ENCODE measurements around the gene MTM1. TPM values are rescaled to one million over a fixed set of nuclear protein-coding genes. Genes with fewer than 3 reads are reported as not detected.

The MTM1 gene
- total and polyA plus RNA-seq, 2 donors (not counting 1 experiment from before 2014, with no cell fraction given): 8.7 to 29.8 TPM

- no peaks in the 10 kb centered on the region for H3K27me3 Mint-ChIP-seq
- ATAC-seq (ENCODE audit: low read depth) (no peak), DNase-seq (no peak)
- H3K4me1 Mint-ChIP-seq: peaks cover 88% of the 10 kb centered on the region
- Histone ChIP-seq H3K9ac (ENCODE audit: low read length) (no peak overlapping the region), H2AFZ (ENCODE audit: insufficient read depth, low read depth, low read length, poor library complexity, severe bottlenecking) (no peak overlapping the region), H3K4me3 (ENCODE audit: control extremely low read depth in 1 of 5, extremely low read depth in 1 of 5, insufficient read depth in 1 of 5, low read depth in 2 of 5, low read length in 4 of 5) (no peak overlapping the region), H4K20me1 (ENCODE audit: control insufficient read depth, insufficient read depth, low read length, poor library complexity, severe bottlenecking) (peaks cover 12% of the 10 kb centered on the region), H3K4me1 (ENCODE audit: control insufficient read depth in 2 of 2, insufficient read depth in 2 of 2, low read length in 2 of 2) (peaks cover 71 to 79% of the 10 kb centered on the region in 2 donors), H3K27me3 (replicated peaks in 1 of 4; ENCODE audit: control extremely low read depth in 1 of 4, control insufficient read depth in 3 of 4, insufficient read depth in 4 of 4, low read length in 3 of 4) (no peaks in the 10 kb centered on the region), H3K36me3 (replicated peaks in 1 of 2; ENCODE audit: control extremely low read depth in 1 of 2, control insufficient read depth in 1 of 2, extremely low read depth in 1 of 2, insufficient read depth in 2 of 2, low read length in 1 of 2) (no peaks in the 10 kb centered on the region), H3K27ac (ENCODE audit: low read length in 2 of 2) (peak overlapping the region; percentile 2 to 84), H3K4me2 (replicated peaks; ENCODE audit: low read depth, low read length, poor library complexity, severe bottlenecking) (peak overlapping the region; percentile 35), H3K79me2 (ENCODE audit: control insufficient read depth, insufficient read depth, low read length) (peaks cover 79% of the 10 kb centered on the region), H3K9me3 (ENCODE audit: control extremely low read depth in 1 of 3, control insufficient read depth in 2 of 3, insufficient read depth in 1 of 3, low read length in 2 of 3) (peaks cover 0 to 2% (median 0%) of the 10 kb centered on the region in 3 donors)
- 74% methylated on average over 3 of the region's 4 CpGs for WGBS (ENCODE audit: insufficient coverage)
- H3K4me3 Mint-ChIP-seq: peak overlapping the region; percentile 51
- ChIA-PET POLR2A (no interaction called here), CTCF (interaction anchor here (1.9 kb wide), 1 partner anchor 13 kb away, joined by 7 read pairs; no protein-coding TSS in a partner anchor)
- H3K27ac Mint-ChIP-seq: peak overlapping the region; percentile 87
- no peaks in the 10 kb centered on the region for H3K9me3 Mint-ChIP-seq (ENCODE audit: insufficient read depth)
- intact Hi-C loops (cut with micrococcal nuclease): loop anchor here (2.0 to 5.0 kb wide), 2 partner anchors 15 to 211 kb away; partner anchors contain the start of gene MAMLD1
- TF ChIP-seq EZH2 (IDR thresholded peaks at IDR 0.05; ENCODE audit: borderline replicate concordance, insufficient read depth, low read depth, low read length, poor library complexity, severe bottlenecking) (no peak), CTCF (IDR thresholded peaks at IDR 0.05) (no peak)
Measured at GRCh38 chrX:150573702-150574101, 5.3 kb downstream of the MTM1 start.

Data from B cell (primary cell).